DMS 273 (cell line): ENCODE data around the gene IFI27L1.

Experiments
- DNase-seq: peaks from one replicate; lab custom pipeline; 2025; ENCODE audit not compliant: unreplicated experiment; lab: John Stamatoyannopoulos, UW

The IFI27L1 gene, protein sequence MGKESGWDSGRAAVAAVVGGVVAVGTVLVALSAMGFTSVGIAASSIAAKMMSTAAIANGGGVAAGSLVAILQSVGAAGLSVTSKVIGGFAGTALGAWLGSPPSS

DNA sequence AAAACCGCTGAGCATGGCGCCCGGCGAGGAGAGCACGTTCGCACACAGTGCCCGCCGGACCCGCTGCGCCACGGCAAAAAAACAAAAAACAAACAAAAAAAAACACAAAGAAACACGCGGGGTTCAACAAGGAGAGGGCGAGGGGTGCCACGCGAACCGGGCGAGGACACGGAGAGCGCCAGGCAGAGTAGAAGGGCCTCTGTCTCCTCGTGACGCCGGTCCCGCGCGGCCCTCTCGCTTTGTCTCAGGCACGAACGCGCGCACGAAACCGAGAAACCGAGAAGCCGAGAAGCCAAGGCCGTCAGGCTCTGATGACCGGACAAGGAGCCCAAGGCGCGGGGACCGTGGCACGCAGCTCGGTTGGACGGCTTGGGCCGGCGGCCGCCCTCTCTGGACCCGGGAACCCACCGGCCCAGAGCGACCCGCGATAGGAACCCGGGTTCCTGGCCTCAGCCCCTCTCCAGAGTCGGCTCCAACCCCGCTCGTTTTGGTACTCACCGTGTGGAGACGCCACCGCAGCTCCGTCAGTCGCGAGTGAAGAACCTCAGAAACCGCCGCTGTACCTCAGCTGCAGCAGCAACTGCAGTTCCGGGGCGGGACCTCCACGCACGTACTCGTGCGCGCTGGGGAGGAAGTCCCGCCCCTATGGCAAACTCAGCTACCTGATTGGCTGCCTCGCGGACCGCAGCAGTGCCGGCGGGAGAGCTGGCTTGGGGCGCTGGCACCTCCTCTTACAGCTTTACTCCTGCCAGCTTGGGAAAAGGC lies at the start of gene IFI27L1, which contains the start of gene DDX24:
IFI27L1 (plus strand) TSS at position 690 of the 765 bp plus-strand sequence. CDS start 15,628 bp downstream, outside the sequence.
DDX24 (minus strand) TSS at position 582 of the 765 bp plus-strand sequence. CDS start 1,460 bp downstream, outside the sequence.
- DNase-seq, result peak; percentile 98

DNA sequence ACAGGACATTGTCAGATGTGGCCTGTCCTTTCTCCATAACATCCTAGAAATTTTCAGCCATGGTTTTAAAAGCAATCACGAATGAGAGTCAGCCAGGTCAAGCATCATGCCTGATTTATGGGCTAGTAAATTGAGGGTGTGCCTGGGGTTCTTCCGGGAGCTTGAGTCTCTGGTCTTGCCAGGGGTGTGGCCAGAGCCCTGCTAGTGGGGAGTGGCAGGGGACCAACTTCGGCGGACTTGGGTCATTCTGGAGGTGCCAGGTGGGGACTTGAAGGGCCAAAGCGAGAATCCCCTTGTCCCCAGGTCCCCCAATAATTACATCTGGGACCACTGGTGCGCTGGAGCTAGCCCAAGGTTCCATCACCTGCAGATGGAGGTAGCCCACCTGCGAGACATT lies 49.2 kb upstream of the IFI27L1 start:
- DNase-seq, result no peak

DNA sequence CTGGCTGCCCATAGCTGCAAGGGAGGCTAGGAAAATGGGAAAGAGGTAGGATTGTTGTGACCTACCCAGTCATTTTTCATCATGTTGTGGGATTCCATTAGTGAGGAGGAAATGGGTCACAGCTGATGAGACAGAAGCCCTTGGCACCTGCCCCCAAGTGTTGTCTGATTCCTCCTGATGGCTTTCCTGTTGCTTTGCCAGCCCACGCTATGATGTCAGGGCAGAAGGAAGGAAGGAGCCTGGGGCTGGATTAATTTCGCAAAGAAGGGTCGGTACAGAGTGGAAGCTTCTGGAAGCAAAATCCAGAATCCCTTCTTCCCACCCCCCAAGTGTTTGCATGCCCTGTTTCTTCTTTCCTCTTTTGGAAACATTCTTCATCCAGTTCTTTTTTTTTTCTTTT lies 46.2 kb upstream of the IFI27L1 start:
- DNase-seq, result no peak

- DNase-seq, result peak; percentile 84
These were observed 44.6 kb upstream of the IFI27L1 start for GRCh38 chr14:94036313-94037167.

GRCh38 chr14:94037954-94038353 lies 43.2 kb upstream of the IFI27L1 start:
- no peak for DNase-seq

DNA sequence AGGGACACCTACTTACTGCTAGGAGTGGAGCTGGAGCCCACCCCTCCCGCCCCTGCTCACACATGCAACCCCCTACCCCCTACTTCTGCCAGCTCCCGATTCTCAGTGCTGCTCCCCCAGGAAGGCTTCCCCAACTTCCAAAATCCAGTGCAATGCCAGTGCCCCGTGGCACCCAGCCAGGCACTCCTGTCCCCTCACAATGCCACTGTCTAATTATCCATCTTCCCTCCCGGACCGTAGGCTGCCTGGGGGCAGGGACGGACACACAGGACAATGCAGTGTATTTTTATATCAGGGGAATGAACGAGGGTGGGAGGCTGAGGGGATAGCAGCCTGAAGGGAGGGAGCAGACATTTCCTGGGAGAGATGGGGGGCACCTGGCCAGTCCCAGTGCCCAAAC lies 42.6 kb upstream of the IFI27L1 start:
- DNase-seq, result no peak

GRCh38 chr14:94038921-94039629 lies 42.0 kb upstream of the IFI27L1 start:
- DNase-seq, result no peak

- no peak for DNase-seq
These were observed 40.9 kb upstream of the IFI27L1 start for GRCh38 chr14:94040247-94040646.

- DNase-seq, result no peak
These were observed 40.3 kb upstream of the IFI27L1 start for GRCh38 chr14:94040796-94041195.

- DNase-seq, result no peak
These were observed 39.4 kb upstream of the IFI27L1 start for GRCh38 chr14:94041551-94042346.

DNA sequence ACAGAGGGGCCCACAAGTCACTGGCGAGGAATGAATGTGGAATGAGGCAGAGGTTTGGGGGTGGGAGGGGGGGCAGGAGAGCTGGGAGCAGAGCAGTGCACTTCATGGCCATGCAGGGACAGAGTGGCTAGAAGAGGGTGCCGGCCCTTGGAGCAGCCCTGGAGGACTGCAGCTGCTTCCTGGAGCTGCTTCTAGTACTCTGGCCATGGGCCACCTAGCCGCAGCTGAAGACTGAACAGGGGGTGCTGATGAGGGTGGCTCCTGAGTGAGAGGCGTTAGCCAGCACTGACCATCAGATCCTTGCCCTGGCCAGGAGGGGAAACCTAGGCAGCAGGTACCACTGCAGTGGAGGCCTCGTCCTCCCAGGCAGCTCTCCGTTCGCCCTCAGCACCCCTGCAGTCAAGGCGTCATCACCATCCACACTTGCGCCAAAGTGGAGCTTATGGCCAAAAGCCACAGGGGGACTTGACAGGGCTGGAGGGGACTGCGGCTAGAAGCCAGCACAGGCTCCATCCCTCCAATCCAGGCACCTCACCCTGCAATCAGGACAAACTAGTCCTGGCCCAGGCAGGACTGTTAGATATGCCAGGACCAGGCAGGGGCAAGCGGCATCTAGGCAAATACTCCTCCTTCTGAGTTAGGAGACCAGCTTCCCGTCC lies 38.5 kb upstream of the IFI27L1 start:
- no peak for DNase-seq

GRCh38 chr14:94043111-94043755 lies 37.9 kb upstream of the IFI27L1 start:
- DNase-seq, result peak; percentile 38

DNA sequence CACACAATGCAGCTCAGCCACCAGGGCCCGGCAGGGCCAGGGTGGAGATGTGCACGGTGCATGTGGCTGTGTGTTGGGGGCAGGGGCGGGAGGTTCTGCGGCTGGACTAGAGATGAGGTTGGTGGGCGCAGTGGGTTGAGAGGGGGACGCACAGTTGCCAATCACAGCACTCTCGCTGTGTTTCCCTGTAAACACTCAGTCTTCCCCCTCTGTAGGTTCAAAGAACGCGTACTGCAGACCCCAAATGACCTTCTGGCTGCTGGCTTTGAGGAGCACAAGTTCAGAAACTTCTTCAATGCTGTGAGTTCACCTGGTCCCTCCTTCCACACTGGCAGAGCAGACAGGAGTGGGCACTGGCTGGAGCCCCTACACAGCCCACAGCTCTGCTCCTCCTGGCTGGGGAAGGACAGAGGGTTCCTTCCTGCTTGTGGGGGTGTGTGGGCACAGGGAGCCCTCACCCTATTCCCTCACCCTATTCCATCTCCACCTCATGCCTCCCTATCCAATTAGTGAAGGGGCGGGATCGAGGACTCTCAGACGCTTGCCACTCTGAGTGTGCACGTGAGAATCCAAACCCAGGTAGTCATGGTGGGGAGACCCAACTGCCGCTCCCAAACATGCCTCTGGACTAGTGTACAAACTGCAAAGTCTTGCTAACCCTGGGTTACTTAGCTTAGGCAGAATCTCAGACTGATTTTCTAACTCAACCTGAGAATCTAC lies 37.2 kb upstream of the IFI27L1 start:
- no peak for DNase-seq

- DNase-seq, result no peak
These were observed 36.5 kb upstream of the IFI27L1 start for GRCh38 chr14:94044476-94045091.

GRCh38 chr14:94045101-94045500 lies 36.0 kb upstream of the IFI27L1 start:
- no peak for DNase-seq

DNA sequence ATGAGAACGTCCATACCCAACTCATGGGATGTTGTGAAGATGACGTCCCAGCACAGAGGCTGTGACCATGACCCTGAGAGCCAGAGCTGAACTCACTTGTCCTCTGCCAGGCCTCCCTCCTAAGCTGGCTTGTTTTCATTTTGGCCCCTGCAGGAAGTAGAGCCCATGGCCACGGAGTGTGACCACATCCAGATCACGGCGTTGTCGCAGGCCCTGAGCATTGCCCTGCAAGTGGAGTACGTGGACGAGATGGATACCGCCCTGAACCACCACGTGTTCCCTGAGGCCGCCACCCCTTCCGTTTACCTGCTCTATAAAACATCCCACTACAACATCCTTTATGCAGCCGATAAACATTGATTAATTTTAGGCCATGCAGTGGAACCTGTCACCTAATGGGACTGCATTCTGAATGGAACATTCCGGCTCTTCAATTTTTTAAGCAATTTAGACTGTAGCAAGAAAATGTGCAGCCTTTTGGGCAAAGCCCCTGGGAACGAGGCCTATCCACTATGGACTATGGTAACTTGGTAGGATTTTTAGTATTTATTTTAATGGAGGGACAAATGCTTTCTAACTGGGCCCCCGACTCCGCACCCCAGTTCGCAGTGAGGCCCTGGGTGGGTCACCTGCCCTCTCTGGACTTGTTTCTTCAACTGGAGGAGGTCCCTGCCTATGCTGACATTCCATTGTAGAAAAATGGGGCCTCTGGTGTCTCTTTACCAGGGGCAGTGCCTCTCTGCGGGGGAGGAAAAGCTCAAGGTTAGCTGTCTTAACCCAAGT lies 35.4 kb upstream of the IFI27L1 start:
- no peak for DNase-seq

GRCh38 chr14:94046696-94047250 lies 34.3 kb upstream of the IFI27L1 start:
- no peak for DNase-seq
